ENCODE data around the gene GPR65. TPM values are rescaled to one million over a fixed set of nuclear protein-coding genes. Genes with fewer than 3 reads are reported as not detected.

Gene GPR65
- total RNA-seq, 1 experiment from 2014 or later, result not detected

- Histone ChIP-seq H3K4me3 (ENCODE audit: low read length) (no peak overlapping the region), H3K79me2 (ENCODE audit: low read length) (no peaks in the 10 kb centered on the region), H3K4me1 (ENCODE audit: insufficient read depth, low read length) (no peaks in the 10 kb centered on the region), H3K4me2 (ENCODE audit: low read length) (no peak overlapping the region), H3K9ac (ENCODE audit: low read length) (no peak overlapping the region), H3F3A (ENCODE audit: low read length, unreplicated experiment) (no peaks in the 10 kb centered on the region), H4K20me1 (ENCODE audit: low read length) (no peaks in the 10 kb centered on the region), H3K27me3 (ENCODE audit: low read length) (no peaks in the 10 kb centered on the region), H3K36me3 (ENCODE audit: low read depth, low read length) (no peaks in the 10 kb centered on the region), H3K9me2 (replicated peaks; ENCODE audit: low read length) (no peaks in the 10 kb centered on the region), H3K27ac (ENCODE audit: low read length) (no peak overlapping the region), H3K9me3 (ENCODE audit: low read length) (no peaks in the 10 kb centered on the region), H2AFZ (ENCODE audit: low read length) (no peak overlapping the region)
- no TSS peak for BruUV-seq (replicated peaks)
- DNase-seq (no peak), ATAC-seq (no peak)
- POLR2A ChIA-PET (ENCODE audit: unreplicated experiment), result no interaction called here
- intact Hi-C loops (cut with micrococcal nuclease), result no loop called here
- no peak for TF ChIP-seq EZH2phosphoT487 (IDR thresholded peaks at IDR 0.05; ENCODE audit: borderline replicate concordance, low read length)
- no peak for TF ChIP-seq EZH2 (IDR thresholded peaks at IDR 0.05; ENCODE audit: low read length, unreplicated experiment)
- no peak for TF ChIP-seq CTCF (conservative IDR thresholded peaks at IDR 0.05; ENCODE audit: low read depth, low read length)
- CTCF ChIA-PET, result no interaction called here
Observed at GRCh38 chr14:87999277-87999676, 5.7 kb upstream of the GPR65 start.

- Histone ChIP-seq H3K27me3 (ENCODE audit: low read length) (no peaks in the 10 kb centered on the region), H3K27ac (ENCODE audit: low read length) (no peak overlapping the region), H3K79me2 (ENCODE audit: low read length) (no peaks in the 10 kb centered on the region), H3K4me2 (ENCODE audit: low read length) (no peak overlapping the region), H2AFZ (ENCODE audit: low read length) (no peak overlapping the region), H3K9me2 (replicated peaks; ENCODE audit: low read length) (no peaks in the 10 kb centered on the region), H3K9ac (ENCODE audit: low read length) (no peak overlapping the region), H3K4me1 (ENCODE audit: insufficient read depth, low read length) (no peaks in the 10 kb centered on the region), H4K20me1 (ENCODE audit: low read length) (no peaks in the 10 kb centered on the region), H3K36me3 (ENCODE audit: low read depth, low read length) (no peaks in the 10 kb centered on the region), H3K4me3 (ENCODE audit: low read length) (no peak overlapping the region), H3F3A (ENCODE audit: low read length, unreplicated experiment) (no peaks in the 10 kb centered on the region), H3K9me3 (ENCODE audit: low read length) (no peaks in the 10 kb centered on the region)
- ChIA-PET POLR2A (ENCODE audit: unreplicated experiment) (no interaction called here), CTCF (no interaction called here)
- TF ChIP-seq EZH2phosphoT487 (IDR thresholded peaks at IDR 0.05; ENCODE audit: borderline replicate concordance, low read length) (no peak), EZH2 (IDR thresholded peaks at IDR 0.05; ENCODE audit: low read length, unreplicated experiment) (no peak), CTCF (conservative IDR thresholded peaks at IDR 0.05; ENCODE audit: low read depth, low read length) (no peak)
- no TSS peak for BruUV-seq (replicated peaks)
- intact Hi-C loops (cut with micrococcal nuclease), result no loop called here
- ATAC-seq (no peak), DNase-seq (no peak)
Observed at GRCh38 chr14:88002421-88003075, 2.4 kb upstream of the GPR65 start.

- H2AFZ ChIP-seq (ENCODE audit: low read length), result no peak overlapping the region
- H3K4me3 ChIP-seq (ENCODE audit: low read length), result no peak overlapping the region
- no peaks in the 10 kb centered on the region for H3K9me2 ChIP-seq (replicated peaks; ENCODE audit: low read length)
- DNase-seq (no peak), ATAC-seq (no peak)
- H4K20me1 ChIP-seq (ENCODE audit: low read length), result no peaks in the 10 kb centered on the region
- H3K9ac ChIP-seq (ENCODE audit: low read length), result no peak overlapping the region
- no peaks in the 10 kb centered on the region for H3K27me3 ChIP-seq (ENCODE audit: low read length)
- no peaks in the 10 kb centered on the region for H3K79me2 ChIP-seq (ENCODE audit: low read length)
- H3K4me1 ChIP-seq (ENCODE audit: insufficient read depth, low read length), result no peaks in the 10 kb centered on the region
- no peak overlapping the region for H3K4me2 ChIP-seq (ENCODE audit: low read length)
- TF ChIP-seq CTCF (conservative IDR thresholded peaks at IDR 0.05; ENCODE audit: low read depth, low read length) (no peak), EZH2 (IDR thresholded peaks at IDR 0.05; ENCODE audit: low read length, unreplicated experiment) (no peak), EZH2phosphoT487 (IDR thresholded peaks at IDR 0.05; ENCODE audit: borderline replicate concordance, low read length) (no peak)
- H3K27ac ChIP-seq (ENCODE audit: low read length), result no peak overlapping the region
- H3F3A ChIP-seq (ENCODE audit: low read length, unreplicated experiment), result no peaks in the 10 kb centered on the region
- ChIA-PET POLR2A (ENCODE audit: unreplicated experiment) (no interaction called here), CTCF (no interaction called here)
- H3K36me3 ChIP-seq (ENCODE audit: low read depth, low read length), result no peaks in the 10 kb centered on the region
- H3K9me3 ChIP-seq (ENCODE audit: low read length), result no peaks in the 10 kb centered on the region
- no TSS peak for BruUV-seq (replicated peaks)
- intact Hi-C loops (cut with micrococcal nuclease), result no loop called here
Observed at GRCh38 chr14:88003425-88003824, 1.5 kb upstream of the GPR65 start.
